BE2C (cell line): ENCODE measurements around the gene ALKBH2.
A peak's percentile ranks its signal among the peaks of the same experiment; 100 is the strongest.
"Not testable (repeated sequence)": the region's sequence is repeated elsewhere in the genome, so short reads cannot be mapped to it uniquely, and the experiment has no call there.

Experiments used
- DNase-seq: peaks from one replicate; pipeline ENCODE4 v3.0.0-alpha.2; 2020
- H3K27me3 ChIP-seq: fragments of 250-450 bp; sonication (Bioruptor Pico); 2 replicates; pipeline ENCODE4 v1.5.1; 2020; ENCODE audit warnings: mild to moderate bottlenecking
- H3K36me3 ChIP-seq: fragments of 250-450 bp; sonication (Bioruptor Pico); 2 replicates; pipeline ENCODE4 v1.5.1; 2020; ENCODE audit warnings: mild to moderate bottlenecking
- H3K4me1 ChIP-seq: fragments of 250-450 bp; sonication (Bioruptor Pico); 2 replicates; pipeline ENCODE4 v1.5.1; 2020
- H3K4me3 ChIP-seq: 2 replicates; pipeline ENCODE4 v1.5.1; 2011; ENCODE audit warnings: low read depth, low read length
- H3K9me3 ChIP-seq: fragments of 250-450 bp; sonication (Bioruptor Pico); 2 replicates; pipeline ENCODE4 v1.5.1; 2020
- CTCF ChIP-seq: IDR thresholded peaks from 2 replicates; pipeline ENCODE4 v1.5.1; 2012; ENCODE audit warnings: mild to moderate bottlenecking, low read depth, low read length

Gene ALKBH2

GRCh38 chr12:109052097-109052413, 41.2 kb downstream of the ALKBH2 start:
- DNase-seq, result no peak

DNA sequence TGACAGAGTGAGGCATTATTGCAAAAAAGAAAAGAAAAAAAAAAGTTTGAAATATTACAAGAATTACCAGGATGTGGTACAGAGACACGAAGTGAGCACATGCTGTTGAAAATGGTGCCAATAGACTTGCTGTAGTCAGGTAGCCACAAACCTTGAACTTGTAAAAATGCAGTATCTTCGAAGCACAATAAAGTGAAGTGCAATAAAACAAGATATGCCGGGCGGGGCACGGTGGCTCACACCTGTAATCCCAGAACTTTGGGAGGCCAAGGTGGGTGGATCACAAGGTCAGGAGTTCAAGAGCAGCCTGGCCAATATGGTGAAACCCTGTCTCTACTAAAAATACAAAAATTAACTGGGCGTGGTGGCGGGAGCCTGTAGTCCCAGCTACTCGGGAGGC, 43.5 kb downstream of the ALKBH2 start:
- H3K36me3 ChIP-seq, DNase-seq, H3K27me3 ChIP-seq, H3K4me1 ChIP-seq, H3K9me3 ChIP-seq, H3K4me3 ChIP-seq: not testable (repeated sequence)

More at GRCh38 chr12:109052097-109052413, 41.2 kb downstream of the ALKBH2 start:
- Histone ChIP-seq H3K36me3 (no peaks in the 10 kb centered on the region), H3K9me3 (no peaks in the 10 kb centered on the region), H3K4me3 (peak overlapping the region; percentile 65), H3K4me1 (no peaks in the 10 kb centered on the region), H3K27me3 (no peaks in the 10 kb centered on the region)
- no peak for TF ChIP-seq CTCF

DNA sequence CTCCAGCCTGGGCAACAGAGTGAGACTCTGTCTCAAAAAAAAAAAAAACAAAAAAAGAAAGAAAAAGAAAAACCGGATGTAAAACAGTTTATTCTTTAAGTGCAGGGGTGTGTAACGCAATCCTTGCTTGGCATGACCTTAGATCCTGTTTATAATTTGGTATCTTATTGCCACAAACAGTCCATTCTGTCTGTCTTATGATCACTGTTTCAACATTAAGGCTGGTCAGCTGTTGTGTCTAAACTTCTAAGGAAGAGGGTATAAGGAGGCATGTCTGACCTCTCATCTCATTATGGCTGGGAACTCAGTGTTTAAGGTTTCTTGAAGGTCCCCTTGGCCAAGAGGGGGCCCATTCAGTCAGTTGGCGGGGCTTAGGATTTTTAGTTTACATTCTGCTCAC, 44.6 kb downstream of the ALKBH2 start:
- not testable (repeated sequence) for H3K4me3 ChIP-seq, H3K4me1 ChIP-seq, H3K27me3 ChIP-seq, H3K36me3 ChIP-seq, H3K9me3 ChIP-seq, DNase-seq

DNA sequence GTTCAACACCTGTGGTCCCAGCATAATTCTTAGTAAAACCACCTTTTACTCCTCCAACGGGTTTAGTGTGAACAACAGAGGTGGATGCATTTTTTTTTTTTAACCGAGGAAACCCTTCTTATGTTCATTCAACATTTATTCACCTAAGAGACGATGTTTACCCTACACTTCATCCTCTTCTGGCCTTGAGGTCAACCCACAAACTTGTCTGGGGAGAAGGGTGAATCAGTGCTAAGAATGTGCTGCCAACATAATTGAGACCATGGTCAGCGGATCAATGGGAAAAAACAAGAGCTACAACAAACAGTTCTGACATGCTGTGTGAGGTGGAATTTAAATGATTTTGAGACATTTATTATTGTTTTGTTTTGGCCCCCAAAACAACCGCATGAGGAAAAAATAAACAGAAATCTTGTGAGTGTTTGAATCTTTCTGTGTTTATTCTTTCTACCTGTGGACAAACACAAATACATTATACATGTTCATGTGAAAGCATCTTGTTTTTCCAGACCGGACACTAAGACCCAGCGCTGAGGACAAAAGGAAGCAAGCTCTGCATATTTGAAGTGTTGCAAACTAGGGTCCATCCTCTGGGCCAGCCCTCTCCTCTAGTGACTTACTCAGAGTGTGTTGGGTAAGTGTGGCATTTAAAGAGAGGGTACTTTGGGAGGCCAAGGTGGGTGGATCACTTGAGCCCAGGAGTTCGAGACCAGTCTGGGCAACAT, 46.0 kb downstream of the ALKBH2 start:
- H3K4me1 ChIP-seq, result no peaks in the 10 kb centered on the region
- no peaks in the 10 kb centered on the region for H3K36me3 ChIP-seq
- peaks cover 7% of the 10 kb centered on the region for H3K27me3 ChIP-seq
- H3K4me3 ChIP-seq, result no peak overlapping the region
- H3K9me3 ChIP-seq, result no peaks in the 10 kb centered on the region
- no peak for DNase-seq
- no peak for TF ChIP-seq CTCF

- no peak for DNase-seq
- Histone ChIP-seq H3K4me3 (no peak overlapping the region), H3K27me3 (peaks cover 12% of the 10 kb centered on the region), H3K9me3 (no peaks in the 10 kb centered on the region), H3K36me3 (no peaks in the 10 kb centered on the region), H3K4me1 (no peaks in the 10 kb centered on the region)
- TF ChIP-seq CTCF, result no peak
Observed at GRCh38 chr12:109044241-109044640, 49.0 kb downstream of the ALKBH2 start.
